ENCODE results near the gene FSTL5. TPM values are rescaled to one million over a fixed set of nuclear protein-coding genes. Genes with fewer than 3 reads are reported as not detected.
"Not testable (repeated sequence)": the region's sequence is repeated elsewhere in the genome, so short reads cannot be mapped to it uniquely, and the experiment has no call there.

FSTL5 gene
- not detected for total RNA-seq
- long read RNA-seq, result 0 reads

DNA sequence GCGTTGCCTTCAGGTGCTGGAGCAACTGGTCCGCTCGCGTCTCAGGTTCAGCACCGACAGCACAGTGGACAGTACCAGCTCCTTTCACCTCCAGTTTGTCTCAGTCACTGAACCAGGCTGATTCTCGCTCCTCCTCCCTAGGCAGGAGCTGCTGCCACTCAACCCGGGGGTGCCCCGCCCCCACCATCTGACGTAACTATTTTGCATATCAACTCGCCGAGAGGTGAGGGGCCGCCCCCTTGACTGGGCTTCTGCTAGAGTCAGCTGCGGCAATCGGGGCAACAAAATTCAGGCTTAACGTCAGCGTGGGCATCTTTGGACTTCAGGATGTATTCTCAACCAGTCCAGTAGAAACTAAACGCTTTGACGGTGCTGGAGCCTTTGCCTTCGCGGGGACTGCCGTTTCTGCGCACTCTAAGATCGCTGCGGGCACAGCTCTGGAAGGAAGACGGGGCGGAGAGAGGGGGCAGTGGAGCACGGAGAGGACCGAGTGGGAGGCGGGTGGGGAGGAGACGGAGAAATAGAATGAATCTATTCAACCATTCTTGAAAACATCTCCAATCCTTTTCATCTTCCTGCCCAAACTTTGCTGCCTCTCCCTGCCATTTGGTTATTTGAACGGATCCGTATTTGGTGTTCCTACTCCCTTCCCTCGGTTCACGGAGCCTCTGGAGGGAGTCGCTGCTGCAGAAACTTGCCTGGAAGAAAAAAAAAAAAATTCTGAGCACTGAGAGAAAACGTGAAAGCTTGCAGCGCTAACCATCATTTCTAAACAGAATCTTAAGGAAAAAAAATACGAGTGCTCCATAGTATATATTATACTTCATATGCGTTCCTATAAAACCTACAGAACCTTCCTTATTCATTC, at the start of gene FSTL5:
Gene FSTL5, minus strand, starts transcription at position 109 of the 868 bp plus-strand sequence. CDS start 52,604 bp downstream, outside the sequence.
- peak; percentile 57 for DNase-seq
- intact Hi-C loops (cut with DNase I), result no loop called here
- peak; percentile 62 for ATAC-seq (ENCODE audit: poor library complexity)

GRCh38 chr4:162209706-162210105, 45.9 kb upstream of the FSTL5 start:
- intact Hi-C loops (cut with DNase I), result no loop called here
- ATAC-seq (ENCODE audit: poor library complexity) (no peak), DNase-seq (no peak)

DNA sequence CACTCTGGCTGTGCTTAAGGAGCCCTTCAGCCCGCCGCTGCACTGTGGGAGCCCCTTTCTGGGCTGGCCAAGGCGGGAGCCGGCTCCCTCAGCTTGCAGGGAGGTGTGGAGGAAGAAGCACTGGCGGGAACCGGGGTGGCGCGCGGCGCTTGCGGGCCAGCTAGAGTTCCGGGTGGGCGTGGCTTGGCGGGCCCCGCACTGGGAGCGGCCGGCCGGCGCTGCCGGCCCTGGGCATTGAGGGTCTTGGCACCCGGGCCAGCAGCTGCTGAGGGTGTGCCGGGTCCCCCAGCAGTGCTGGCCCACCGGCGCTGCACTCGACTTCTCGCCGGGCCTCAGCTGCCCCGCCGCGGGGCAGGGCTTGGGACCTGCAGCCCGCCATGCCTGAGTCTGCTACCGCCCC, 39.7 kb upstream of the FSTL5 start:
- ATAC-seq (ENCODE audit: poor library complexity); intact Hi-C loops (cut with DNase I); DNase-seq: not testable (repeated sequence)

- DNase-seq (no peak), ATAC-seq (ENCODE audit: poor library complexity) (no peak)
- intact Hi-C loops (cut with DNase I), result no loop called here
Measured at GRCh38 chr4:162201673-162202072, 37.9 kb upstream of the FSTL5 start.

DNA sequence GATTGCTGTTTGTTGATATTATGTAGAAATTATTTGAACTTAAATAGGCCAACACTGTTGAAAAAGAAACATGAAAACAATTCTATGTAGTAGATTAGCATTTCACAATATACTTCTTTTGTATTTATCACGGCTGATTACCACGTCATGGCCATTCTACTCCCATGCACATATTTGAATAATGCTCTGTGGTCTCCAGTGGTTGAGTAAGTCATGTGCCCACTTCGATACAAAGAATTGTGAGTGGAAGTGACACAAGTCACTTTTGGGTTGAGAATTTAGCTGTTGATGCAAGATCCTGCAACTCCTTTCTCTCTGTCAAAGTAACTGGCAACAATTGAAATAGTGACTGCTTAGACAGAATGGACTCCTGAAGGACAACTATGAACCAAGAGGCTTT, 6.7 kb upstream of the FSTL5 start:
- DNase-seq (no peak), ATAC-seq (ENCODE audit: poor library complexity) (no peak)
- intact Hi-C loops (cut with DNase I), result no loop called here

- intact Hi-C loops (cut with DNase I), result no loop called here
- DNase-seq, result no peak
- ATAC-seq (ENCODE audit: poor library complexity), result no peak
Measured at GRCh38 chr4:162164906-162165510, 1.2 kb upstream of the FSTL5 start.

DNA sequence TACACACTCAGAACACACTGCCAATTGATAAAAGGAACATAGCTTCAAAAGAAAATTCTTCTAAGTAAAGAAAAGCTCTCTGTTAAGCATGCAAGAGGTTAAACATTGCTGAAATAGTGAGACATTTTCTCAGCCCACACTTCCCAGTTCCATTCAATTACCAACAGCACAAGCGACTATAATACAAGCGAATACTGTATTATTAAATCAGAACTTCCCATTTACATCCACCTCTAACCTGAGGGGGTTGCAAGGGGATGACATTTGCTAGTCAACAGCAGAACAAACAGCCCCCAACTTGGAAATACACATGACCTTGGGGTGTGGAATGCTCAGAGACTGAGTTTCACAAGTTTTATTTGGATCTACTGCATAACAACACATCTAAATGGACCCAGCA, 1.1 kb downstream of the FSTL5 start:
- intact Hi-C loops (cut with DNase I), result no loop called here
- no peak for DNase-seq
- no peak for ATAC-seq (ENCODE audit: poor library complexity)

GRCh38 chr4:162157241-162157640, 6.6 kb downstream of the FSTL5 start:
- no peak for DNase-seq
- intact Hi-C loops (cut with DNase I), result no loop called here
- no peak for ATAC-seq (ENCODE audit: poor library complexity)

DNA sequence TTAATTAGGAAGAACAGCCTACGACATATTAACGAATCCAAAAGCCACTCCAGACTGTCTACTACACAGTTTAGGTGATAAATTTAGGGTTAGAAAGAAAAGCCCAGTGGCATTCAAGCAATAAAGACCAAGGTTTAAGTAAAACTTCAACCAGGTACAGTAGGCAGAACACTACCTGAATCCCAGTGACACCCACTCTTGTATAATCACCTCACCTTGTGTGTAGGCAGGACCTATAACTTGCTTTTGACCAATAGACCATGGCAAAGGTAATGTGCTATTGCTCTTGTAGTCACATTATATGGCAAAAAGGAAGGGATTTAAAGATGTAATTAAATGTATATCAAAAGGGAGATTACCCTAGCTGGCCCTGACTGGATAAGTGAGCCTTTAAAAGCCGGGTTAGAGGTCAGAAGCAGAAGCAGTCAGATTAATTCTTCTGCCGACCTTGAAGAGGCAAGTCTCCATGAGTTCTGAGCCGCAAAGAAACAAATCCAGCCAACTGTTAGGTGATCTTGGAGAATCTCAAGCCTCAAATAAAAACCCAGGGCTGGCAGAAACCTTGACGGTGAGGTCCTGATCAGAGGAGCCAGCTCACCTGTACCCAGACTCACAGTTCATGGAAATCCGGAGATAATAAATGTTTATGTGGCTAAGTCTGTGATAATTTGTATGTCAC, 8.8 kb downstream of the FSTL5 start:
- ATAC-seq (ENCODE audit: poor library complexity), result no peak

DNA sequence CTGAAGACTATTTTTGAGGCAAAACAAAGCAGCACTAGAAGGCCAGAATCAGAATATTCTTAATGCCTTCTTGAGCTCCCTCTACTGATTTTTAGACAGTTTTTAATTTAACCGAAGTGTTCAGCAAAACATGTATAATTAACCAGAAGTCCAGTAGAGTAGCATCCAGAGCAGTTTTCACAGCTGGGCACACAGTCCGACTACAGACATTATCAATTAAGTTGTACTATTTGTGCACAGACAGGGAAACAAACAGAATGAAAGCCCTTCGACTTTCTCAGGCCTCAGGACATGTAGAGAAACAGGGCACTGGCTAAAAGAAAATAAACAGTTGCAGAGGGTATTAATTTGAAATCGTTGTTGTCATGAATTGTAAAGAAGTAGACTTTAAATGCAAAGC, 11.9 kb downstream of the FSTL5 start:
- intact Hi-C loops (cut with DNase I), result no loop called here
- DNase-seq, result no peak
- no peak for ATAC-seq (ENCODE audit: poor library complexity)

More for the DNA sequence above, 8.8 kb downstream of the FSTL5 start:
- intact Hi-C loops (cut with DNase I), result no loop called here
- no peak for DNase-seq

GRCh38 chr4:162151386-162151785, 12.4 kb downstream of the FSTL5 start:
- DNase-seq, result no peak

GRCh38 chr4:162149644-162150043, 14.2 kb downstream of the FSTL5 start:
- DNase-seq (no peak), ATAC-seq (ENCODE audit: poor library complexity) (no peak)
- intact Hi-C loops (cut with DNase I), result no loop called here

More at GRCh38 chr4:162151386-162151785, 12.4 kb downstream of the FSTL5 start:
- intact Hi-C loops (cut with DNase I), result no loop called here
- no peak for ATAC-seq (ENCODE audit: poor library complexity)

GRCh38 chr4:162140051-162140683, 23.6 kb downstream of the FSTL5 start:
- ATAC-seq (ENCODE audit: poor library complexity) (no peak), DNase-seq (no peak)
- intact Hi-C loops (cut with DNase I), result no loop called here

- no peak for ATAC-seq (ENCODE audit: poor library complexity)
- DNase-seq, result no peak
- intact Hi-C loops (cut with DNase I), result no loop called here
Measured at GRCh38 chr4:162139412-162139811, 24.4 kb downstream of the FSTL5 start.

GRCh38 chr4:162131256-162131655, 32.5 kb downstream of the FSTL5 start:
- intact Hi-C loops (cut with DNase I), result no loop called here
- no peak for DNase-seq
- no peak for ATAC-seq (ENCODE audit: poor library complexity)

DNA sequence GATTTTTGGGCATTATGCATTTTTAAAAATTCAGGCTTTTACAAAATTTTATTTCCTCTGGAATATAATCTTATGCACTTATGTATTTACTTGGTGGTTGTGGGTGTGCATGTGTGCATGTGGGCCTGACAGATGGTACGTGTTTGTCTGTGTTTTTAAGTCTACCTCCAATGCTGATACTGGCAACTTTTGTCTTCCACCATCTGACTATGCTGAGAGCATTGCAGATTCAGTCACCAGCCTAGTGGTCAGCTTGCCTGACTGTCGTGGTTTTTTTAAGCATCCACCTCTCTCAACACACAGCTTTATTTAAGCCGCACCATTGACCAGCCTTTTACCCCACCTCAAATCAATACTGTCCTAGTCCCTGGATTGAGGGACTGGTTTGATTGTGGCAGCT, 37.1 kb downstream of the FSTL5 start:
- intact Hi-C loops (cut with DNase I), result no loop called here
- DNase-seq (no peak), ATAC-seq (ENCODE audit: poor library complexity) (no peak)

DNA sequence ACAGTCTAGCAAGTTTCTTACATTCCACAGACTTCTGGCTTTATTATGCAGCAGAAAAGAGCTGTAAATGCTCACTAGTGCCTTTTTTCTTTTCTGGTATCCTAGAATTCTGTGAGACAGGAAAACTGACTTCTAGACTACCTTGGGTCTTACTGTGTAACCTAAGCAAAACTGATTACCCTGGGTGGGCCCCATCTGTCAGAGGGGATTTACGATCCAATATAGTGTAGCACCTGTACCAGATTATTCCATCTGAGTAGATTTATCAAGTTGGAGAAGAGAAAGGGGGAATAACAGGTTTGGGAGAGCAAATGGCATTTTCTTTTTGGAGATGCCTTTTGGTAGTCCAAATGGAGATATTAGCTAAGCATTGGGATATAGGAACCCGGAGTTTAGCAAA, 46.7 kb downstream of the FSTL5 start:
- ATAC-seq (ENCODE audit: poor library complexity), result no peak
- intact Hi-C loops (cut with DNase I), result no loop called here
- DNase-seq, result no peak

- ATAC-seq (ENCODE audit: poor library complexity) (no peak), DNase-seq (no peak)
- intact Hi-C loops (cut with DNase I), result no loop called here
Measured at GRCh38 chr4:162116095-162116779, 47.6 kb downstream of the FSTL5 start.

- intact Hi-C loops (cut with DNase I), result no loop called here
- ATAC-seq (ENCODE audit: poor library complexity) (no peak), DNase-seq (no peak)
Measured at GRCh38 chr4:162115333-162115732, 48.5 kb downstream of the FSTL5 start.

Measured in Right ventricle myocardium superior (tissue), 1 donor.